Measurements from ENCODE around the gene INTS13.

- TF ChIP-seq CTCF (IDR thresholded peaks at IDR 0.05) (no peak), CREB1 (CRISPR knock-in tag; IDR thresholded peaks at IDR 0.05) (no peak), USF1 (CRISPR knock-in tag; IDR thresholded peaks at IDR 0.05) (no peak), ZNF121 (CRISPR knock-in tag; IDR thresholded peaks at IDR 0.05) (no peak), ATF6 (CRISPR knock-in tag; IDR thresholded peaks at IDR 0.05) (no peak), ZSCAN18 (CRISPR knock-in tag; IDR thresholded peaks at IDR 0.05) (no peak), SMAD4 (CRISPR knock-in tag; IDR thresholded peaks at IDR 0.05) (no peak)
Observed at GRCh38 chr12:26872625-26873024, 65.2 kb downstream of the INTS13 start.

All from WTC11 (cell line).